PFSK-1 (cell line): Measurements from ENCODE around the gene NR2E3.

Source experiments
- TAF1 ChIP-seq: IDR thresholded peaks from 2 replicates; pipeline ENCODE4 v1.6.1; 2012; ENCODE audit warnings: low read length, control low read depth, borderline replicate concordance; ENCODE audit not compliant: insufficient read depth
- TF ChIP-seq, protein P1 (sequence below), 2 experiments: IDR thresholded peaks; 2 replicates each; pipeline versions ENCODE4 v1.6.1 to v1.8.0; 2011 to 2012; ENCODE audit warnings: low read depth in 2 of 2, low read length in 2 of 2, control low read depth in 1 of 2, inconsistent platforms in 1 of 2, mild to moderate bottlenecking in 1 of 2, moderate library complexity in 1 of 2; ENCODE audit not compliant: insufficient read depth in 1 of 2

DNA sequence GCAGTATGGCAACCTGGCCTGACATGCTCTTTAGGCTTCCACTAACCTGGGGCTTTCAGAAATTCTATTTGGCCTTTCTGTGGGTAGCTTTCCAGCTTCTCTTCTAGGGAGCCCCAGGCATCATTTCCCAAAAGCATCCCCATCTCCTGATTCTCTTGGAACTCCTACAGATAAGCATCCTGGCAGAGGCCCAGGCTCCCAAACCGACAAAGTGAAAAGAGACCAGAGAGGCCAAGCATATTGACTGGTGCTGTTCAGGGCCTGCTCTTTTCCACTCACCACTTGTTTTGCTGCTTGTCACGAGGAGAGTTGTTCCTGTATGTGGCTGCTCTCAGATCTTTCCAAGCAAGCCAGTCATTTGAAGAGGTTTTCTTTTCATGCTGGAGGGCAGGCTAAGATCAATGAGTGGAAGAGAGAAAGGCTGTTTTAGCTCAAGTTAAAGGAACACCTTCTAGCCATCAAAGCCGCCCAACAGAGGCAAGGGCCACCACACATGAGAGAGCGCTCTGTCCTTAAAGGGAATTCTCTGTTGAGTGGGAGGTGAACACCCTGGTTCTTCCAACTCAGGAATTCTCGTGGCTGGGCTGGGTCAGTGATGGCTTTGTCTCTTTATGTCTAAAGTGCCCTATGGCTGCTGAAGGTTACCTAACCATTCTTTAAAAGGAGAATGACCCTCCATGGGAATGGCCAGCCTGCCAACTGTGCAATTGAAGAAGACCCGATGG, 31.1 kb upstream of the NR2E3 start:
- TF ChIP-seq TAF1: no peak
- TF ChIP-seq, protein P1, sequence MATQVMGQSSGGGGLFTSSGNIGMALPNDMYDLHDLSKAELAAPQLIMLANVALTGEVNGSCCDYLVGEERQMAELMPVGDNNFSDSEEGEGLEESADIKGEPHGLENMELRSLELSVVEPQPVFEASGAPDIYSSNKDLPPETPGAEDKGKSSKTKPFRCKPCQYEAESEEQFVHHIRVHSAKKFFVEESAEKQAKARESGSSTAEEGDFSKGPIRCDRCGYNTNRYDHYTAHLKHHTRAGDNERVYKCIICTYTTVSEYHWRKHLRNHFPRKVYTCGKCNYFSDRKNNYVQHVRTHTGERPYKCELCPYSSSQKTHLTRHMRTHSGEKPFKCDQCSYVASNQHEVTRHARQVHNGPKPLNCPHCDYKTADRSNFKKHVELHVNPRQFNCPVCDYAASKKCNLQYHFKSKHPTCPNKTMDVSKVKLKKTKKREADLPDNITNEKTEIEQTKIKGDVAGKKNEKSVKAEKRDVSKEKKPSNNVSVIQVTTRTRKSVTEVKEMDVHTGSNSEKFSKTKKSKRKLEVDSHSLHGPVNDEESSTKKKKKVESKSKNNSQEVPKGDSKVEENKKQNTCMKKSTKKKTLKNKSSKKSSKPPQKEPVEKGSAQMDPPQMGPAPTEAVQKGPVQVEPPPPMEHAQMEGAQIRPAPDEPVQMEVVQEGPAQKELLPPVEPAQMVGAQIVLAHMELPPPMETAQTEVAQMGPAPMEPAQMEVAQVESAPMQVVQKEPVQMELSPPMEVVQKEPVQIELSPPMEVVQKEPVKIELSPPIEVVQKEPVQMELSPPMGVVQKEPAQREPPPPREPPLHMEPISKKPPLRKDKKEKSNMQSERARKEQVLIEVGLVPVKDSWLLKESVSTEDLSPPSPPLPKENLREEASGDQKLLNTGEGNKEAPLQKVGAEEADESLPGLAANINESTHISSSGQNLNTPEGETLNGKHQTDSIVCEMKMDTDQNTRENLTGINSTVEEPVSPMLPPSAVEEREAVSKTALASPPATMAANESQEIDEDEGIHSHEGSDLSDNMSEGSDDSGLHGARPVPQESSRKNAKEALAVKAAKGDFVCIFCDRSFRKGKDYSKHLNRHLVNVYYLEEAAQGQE (IDR thresholded peaks at IDR 0.05; ENCODE audit: insufficient read depth in 1 of 2, low read depth in 2 of 2, low read length in 2 of 2): no peak
